ENCODE results near the gene ZNF281. TPM values are rescaled to one million over a fixed set of nuclear protein-coding genes. Genes with fewer than 3 reads are reported as not detected.

ZNF281 gene
- total and polyA plus RNA-seq, 9 of the 15 experiments (the other 6 are each of a cell fraction or from before 2014, with no cell fraction given): 9.6 to 24.9 (median 16.5) TPM

DNA sequence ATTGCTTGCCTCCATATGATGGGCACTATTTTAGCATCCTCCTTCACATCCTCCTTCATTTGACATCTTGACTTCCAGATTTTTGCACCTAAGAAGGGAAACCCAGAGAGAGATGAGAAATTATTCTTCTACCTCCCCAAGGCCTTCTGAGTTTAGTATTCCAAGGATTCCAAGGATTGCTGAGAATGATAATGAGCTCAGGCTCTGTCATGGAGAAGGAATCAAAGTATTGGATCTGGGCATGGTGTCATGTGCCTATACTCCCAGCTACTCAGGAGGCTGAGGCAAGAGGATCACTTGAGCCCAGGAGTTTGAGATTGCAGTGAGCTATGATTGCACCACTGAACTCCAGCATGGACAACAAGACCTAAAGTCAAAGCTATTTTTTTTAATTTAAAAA is 26.6 kb upstream of the ZNF281 start:
- in situ Hi-C loops (cut with MboI): no loop called here
- Histone ChIP-seq H3K27me3 (ENCODE audit: control insufficient read depth in 2 of 2, insufficient read depth in 2 of 2, low read length in 2 of 2) (peaks cover 10 to 34% of the 10 kb centered on the region in 2 experiments), H3K79me2 (ENCODE audit: control insufficient read depth, insufficient read depth, low read length) (no peaks in the 10 kb centered on the region), H3K4me1 (replicated peaks in 1 of 2; ENCODE audit: control insufficient read depth in 2 of 2, insufficient read depth in 2 of 2, low read length in 2 of 2) (no peaks in the 10 kb centered on the region), H3K9me1 (ENCODE audit: control insufficient read depth, insufficient read depth, low read length) (no peaks in the 10 kb centered on the region), H2AFZ (ENCODE audit: low read depth, low read length) (no peak overlapping the region), H3K36me3 (ENCODE audit: control insufficient read depth, insufficient read depth, low read length) (no peaks in the 10 kb centered on the region), H3K4me3 (no peak overlapping the region), H4K20me1 (replicated peaks; ENCODE audit: control insufficient read depth, insufficient read depth, low read length) (no peaks in the 10 kb centered on the region), H3K9me3 (replicated peaks; ENCODE audit: control insufficient read depth, insufficient read depth, low read depth, low read length) (no peaks in the 10 kb centered on the region), H3K27ac (ENCODE audit: extremely low read depth, low read depth, low read length) (no peak overlapping the region), H3K9ac (ENCODE audit: insufficient read depth in 1 of 2, low read depth in 2 of 2, low read length in 2 of 2) (no peak overlapping the region), H3K4me2 (ENCODE audit: insufficient read depth, low read length) (no peak overlapping the region)
- CTCF ChIA-PET (ENCODE audit: low intra/inter-chr PET ratio): no interaction called here
- no peak for FAIRE-seq
- POLR2A ChIA-PET: interaction anchor here (1.4 kb wide), 1 partner anchor 9 kb away, joined by 7 read pairs; no protein-coding TSS in a partner anchor
- ATAC-seq: no peak
- no peak for TF ChIP-seq MAFF (IDR thresholded peaks at IDR 0.05; ENCODE audit: low read length)
- TF ChIP-seq HNRNPLL (IDR thresholded peaks at IDR 0.05; ENCODE audit: low read depth, low read length, poor library complexity, severe bottlenecking): no peak
- TF ChIP-seq BCOR (IDR thresholded peaks at IDR 0.05): no peak
- TF ChIP-seq RBM22 (IDR thresholded peaks at IDR 0.05; ENCODE audit: low read depth, low read length, poor library complexity, severe bottlenecking): no peak
- no peak for TF ChIP-seq PTTG1 (tag; IDR thresholded peaks at IDR 0.05; ENCODE audit: low read depth)
- no peak for TF ChIP-seq ZNF79 (CRISPR knock-in tag; IDR thresholded peaks at IDR 0.05; ENCODE audit: low read depth)
- TF ChIP-seq, protein P1, sequence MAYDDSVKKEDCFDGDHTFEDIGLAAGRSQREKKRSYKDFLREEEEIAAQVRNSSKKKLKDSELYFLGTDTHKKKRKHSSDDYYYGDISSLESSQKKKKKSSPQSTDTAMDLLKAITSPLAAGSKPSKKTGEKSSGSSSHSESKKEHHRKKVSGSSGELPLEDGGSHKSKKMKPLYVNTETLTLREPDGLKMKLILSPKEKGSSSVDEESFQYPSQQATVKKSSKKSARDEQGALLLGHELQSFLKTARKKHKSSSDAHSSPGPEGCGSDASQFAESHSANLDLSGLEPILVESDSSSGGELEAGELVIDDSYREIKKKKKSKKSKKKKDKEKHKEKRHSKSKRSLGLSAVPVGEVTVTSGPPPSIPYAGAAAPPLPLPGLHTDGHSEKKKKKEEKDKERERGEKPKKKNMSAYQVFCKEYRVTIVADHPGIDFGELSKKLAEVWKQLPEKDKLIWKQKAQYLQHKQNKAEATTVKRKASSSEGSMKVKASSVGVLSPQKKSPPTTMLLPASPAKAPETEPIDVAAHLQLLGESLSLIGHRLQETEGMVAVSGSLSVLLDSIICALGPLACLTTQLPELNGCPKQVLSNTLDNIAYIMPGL (CRISPR knock-in tag; IDR thresholded peaks at IDR 0.05): no peak
- TF ChIP-seq JUN (IDR thresholded peaks at IDR 0.05; ENCODE audit: borderline replicate concordance, low read depth, low read length): no peak
- TF ChIP-seq JUN (CRISPR knock-in tag; IDR thresholded peaks at IDR 0.05; ENCODE audit: borderline replicate concordance): no peak
- no peak for TF ChIP-seq NFXL1 (CRISPR knock-in tag; IDR thresholded peaks at IDR 0.05)
- TF ChIP-seq, protein P2, sequence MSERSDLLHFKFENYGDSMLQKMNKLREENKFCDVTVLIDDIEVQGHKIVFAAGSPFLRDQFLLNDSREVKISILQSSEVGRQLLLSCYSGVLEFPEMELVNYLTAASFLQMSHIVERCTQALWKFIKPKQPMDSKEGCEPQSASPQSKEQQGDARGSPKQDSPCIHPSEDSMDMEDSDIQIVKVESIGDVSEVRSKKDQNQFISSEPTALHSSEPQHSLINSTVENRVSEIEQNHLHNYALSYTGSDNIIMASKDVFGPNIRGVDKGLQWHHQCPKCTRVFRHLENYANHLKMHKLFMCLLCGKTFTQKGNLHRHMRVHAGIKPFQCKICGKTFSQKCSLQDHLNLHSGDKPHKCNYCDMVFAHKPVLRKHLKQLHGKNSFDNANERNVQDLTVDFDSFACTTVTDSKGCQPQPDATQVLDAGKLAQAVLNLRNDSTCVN (CRISPR knock-in tag; IDR thresholded peaks at IDR 0.05): no peak
- TF ChIP-seq SREBF1 (IDR thresholded peaks at IDR 0.05; ENCODE audit: borderline replicate concordance, low read depth, low read length): no peak
- no peak for TF ChIP-seq ESRRB (CRISPR knock-in tag; IDR thresholded peaks at IDR 0.05; ENCODE audit: borderline replicate concordance)
- BruUV-seq (replicated peaks): no TSS peak
- intact Hi-C loops (cut with micrococcal nuclease): no loop called here
- no peak for DNase-seq (ENCODE audit: extremely low read depth in 1 of 4, low spot score in 3 of 4)

All from K562 (cell line).